Measurements from ENCODE around the gene TYRO3. TPM values are rescaled to one million over a fixed set of nuclear protein-coding genes. Genes with fewer than 3 reads are reported as not detected.
A peak's percentile ranks its signal among the peaks of the same experiment; 100 is the strongest.

Gene TYRO3
- total RNA-seq, 2 donors from 2014 or later, result 5.2 to 99.6 TPM

- no peaks in the 10 kb centered on the region for H3K27me3 ChIP-seq (replicated peaks; ENCODE audit: insufficient read depth)
- H3K9me3 ChIP-seq, result no peaks in the 10 kb centered on the region
- no peak for DNase-seq (ENCODE audit: low spot score)
- no peak overlapping the region for H3K4me3 ChIP-seq
- WGBS, result 71% methylated on average over 6 of the region's 6 CpGs
- H3K36me3 ChIP-seq, result no peaks in the 10 kb centered on the region
- intact Hi-C loops (cut with DNase I), result no loop called here
- H3K27ac ChIP-seq, result no peak overlapping the region
- H3K4me1 ChIP-seq (replicated peaks), result no peaks in the 10 kb centered on the region
- TF ChIP-seq POLR2A (IDR thresholded peaks at IDR 0.05), result no peak
- TF ChIP-seq POLR2AphosphoS5 (IDR thresholded peaks at IDR 0.05), result no peak
- TF ChIP-seq, protein P1, sequence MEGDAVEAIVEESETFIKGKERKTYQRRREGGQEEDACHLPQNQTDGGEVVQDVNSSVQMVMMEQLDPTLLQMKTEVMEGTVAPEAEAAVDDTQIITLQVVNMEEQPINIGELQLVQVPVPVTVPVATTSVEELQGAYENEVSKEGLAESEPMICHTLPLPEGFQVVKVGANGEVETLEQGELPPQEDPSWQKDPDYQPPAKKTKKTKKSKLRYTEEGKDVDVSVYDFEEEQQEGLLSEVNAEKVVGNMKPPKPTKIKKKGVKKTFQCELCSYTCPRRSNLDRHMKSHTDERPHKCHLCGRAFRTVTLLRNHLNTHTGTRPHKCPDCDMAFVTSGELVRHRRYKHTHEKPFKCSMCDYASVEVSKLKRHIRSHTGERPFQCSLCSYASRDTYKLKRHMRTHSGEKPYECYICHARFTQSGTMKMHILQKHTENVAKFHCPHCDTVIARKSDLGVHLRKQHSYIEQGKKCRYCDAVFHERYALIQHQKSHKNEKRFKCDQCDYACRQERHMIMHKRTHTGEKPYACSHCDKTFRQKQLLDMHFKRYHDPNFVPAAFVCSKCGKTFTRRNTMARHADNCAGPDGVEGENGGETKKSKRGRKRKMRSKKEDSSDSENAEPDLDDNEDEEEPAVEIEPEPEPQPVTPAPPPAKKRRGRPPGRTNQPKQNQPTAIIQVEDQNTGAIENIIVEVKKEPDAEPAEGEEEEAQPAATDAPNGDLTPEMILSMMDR (IDR thresholded peaks at IDR 0.05), result no peak
Observed at GRCh38 chr15:41575282-41575681, 16.3 kb downstream of the TYRO3 start.

DNA sequence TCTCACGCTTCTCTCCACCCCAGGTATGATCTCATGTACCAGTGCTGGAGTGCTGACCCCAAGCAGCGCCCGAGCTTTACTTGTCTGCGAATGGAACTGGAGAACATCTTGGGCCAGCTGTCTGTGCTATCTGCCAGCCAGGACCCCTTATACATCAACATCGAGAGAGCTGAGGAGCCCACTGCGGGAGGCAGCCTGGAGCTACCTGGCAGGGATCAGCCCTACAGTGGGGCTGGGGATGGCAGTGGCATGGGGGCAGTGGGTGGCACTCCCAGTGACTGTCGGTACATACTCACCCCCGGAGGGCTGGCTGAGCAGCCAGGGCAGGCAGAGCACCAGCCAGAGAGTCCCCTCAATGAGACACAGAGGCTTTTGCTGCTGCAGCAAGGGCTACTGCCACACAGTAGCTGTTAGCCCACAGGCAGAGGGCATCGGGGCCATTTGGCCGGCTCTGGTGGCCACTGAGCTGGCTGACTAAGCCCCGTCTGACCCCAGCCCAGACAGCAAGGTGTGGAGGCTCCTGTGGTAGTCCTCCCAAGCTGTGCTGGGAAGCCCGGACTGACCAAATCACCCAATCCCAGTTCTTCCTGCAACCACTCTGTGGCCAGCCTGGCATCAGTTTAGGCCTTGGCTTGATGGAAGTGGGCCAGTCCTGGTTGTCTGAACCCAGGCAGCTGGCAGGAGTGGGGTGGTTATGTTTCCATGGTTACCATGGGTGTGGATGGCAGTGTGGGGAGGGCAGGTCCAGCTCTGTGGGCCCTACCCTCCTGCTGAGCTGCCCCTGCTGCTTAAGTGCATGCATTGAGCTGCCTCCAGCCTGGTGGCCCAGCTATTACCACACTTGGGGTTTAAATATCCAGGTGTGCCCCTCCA is 19.1 kb downstream of the TYRO3 start:
- no peaks in the 10 kb centered on the region for H3K9me3 ChIP-seq
- H3K4me1 ChIP-seq (replicated peaks), result no peaks in the 10 kb centered on the region
- H3K27ac ChIP-seq, result no peak overlapping the region
- no peak for TF ChIP-seq POLR2AphosphoS5 (IDR thresholded peaks at IDR 0.05)
- no peak for TF ChIP-seq POLR2A (IDR thresholded peaks at IDR 0.05)
- TF ChIP-seq, protein P1 (IDR thresholded peaks at IDR 0.05), result no peak
- H3K27me3 ChIP-seq (replicated peaks; ENCODE audit: insufficient read depth), result no peaks in the 10 kb centered on the region
- intact Hi-C loops (cut with DNase I), result no loop called here
- no peak overlapping the region for H3K4me3 ChIP-seq
- no peak for DNase-seq (ENCODE audit: low spot score)
- 97% methylated on average over 12 of the region's 12 CpGs for WGBS
- no peaks in the 10 kb centered on the region for H3K36me3 ChIP-seq

DNA sequence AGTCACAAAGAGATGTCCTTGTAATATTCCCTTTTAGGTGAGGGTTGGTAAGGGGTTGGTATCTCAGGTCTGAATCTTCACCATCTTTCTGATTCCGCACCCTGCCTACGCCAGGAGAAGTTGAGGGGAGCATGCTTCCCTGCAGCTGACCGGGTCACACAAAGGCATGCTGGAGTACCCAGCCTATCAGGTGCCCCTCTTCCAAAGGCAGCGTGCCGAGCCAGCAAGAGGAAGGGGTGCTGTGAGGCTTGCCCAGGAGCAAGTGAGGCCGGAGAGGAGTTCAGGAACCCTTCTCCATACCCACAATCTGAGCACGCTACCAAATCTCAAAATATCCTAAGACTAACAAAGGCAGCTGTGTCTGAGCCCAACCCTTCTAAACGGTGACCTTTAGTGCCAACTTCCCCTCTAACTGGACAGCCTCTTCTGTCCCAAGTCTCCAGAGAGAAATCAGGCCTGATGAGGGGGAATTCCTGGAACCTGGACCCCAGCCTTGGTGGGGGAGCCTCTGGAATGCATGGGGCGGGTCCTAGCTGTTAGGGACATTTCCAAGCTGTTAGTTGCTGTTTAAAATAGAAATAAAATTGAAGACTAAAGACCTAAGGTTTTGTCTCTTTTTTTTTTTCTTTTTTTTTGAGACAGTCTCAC is 19.8 kb downstream of the TYRO3 start:
- Histone ChIP-seq H3K4me3 (no peak overlapping the region), H3K4me1 (replicated peaks) (no peaks in the 10 kb centered on the region), H3K27ac (no peak overlapping the region), H3K9me3 (no peaks in the 10 kb centered on the region), H3K27me3 (replicated peaks; ENCODE audit: insufficient read depth) (no peaks in the 10 kb centered on the region), H3K36me3 (no peaks in the 10 kb centered on the region)
- DNase-seq (ENCODE audit: low spot score), result no peak
- WGBS, result 80% methylated on average over 9 of the region's 9 CpGs
- TF ChIP-seq POLR2A (IDR thresholded peaks at IDR 0.05) (no peak), POLR2AphosphoS5 (IDR thresholded peaks at IDR 0.05) (no peak)
- TF ChIP-seq, protein P1 (IDR thresholded peaks at IDR 0.05), result no peak
- intact Hi-C loops (cut with DNase I), result no loop called here

- 41% methylated on average over 2 of the region's 2 CpGs for WGBS
- H3K4me3 ChIP-seq, result no peak overlapping the region
- DNase-seq (ENCODE audit: low spot score), result no peak
Observed at GRCh38 chr15:41581110-41581509, 22.1 kb downstream of the TYRO3 start.

More at GRCh38 chr15:41581110-41581509, 22.1 kb downstream of the TYRO3 start:
- Histone ChIP-seq H3K27ac (no peak overlapping the region), H3K4me1 (replicated peaks) (no peaks in the 10 kb centered on the region), H3K9me3 (no peaks in the 10 kb centered on the region), H3K27me3 (replicated peaks; ENCODE audit: insufficient read depth) (no peaks in the 10 kb centered on the region), H3K36me3 (no peaks in the 10 kb centered on the region)
- intact Hi-C loops (cut with DNase I), result no loop called here
- TF ChIP-seq POLR2A (IDR thresholded peaks at IDR 0.05), result no peak
- TF ChIP-seq POLR2AphosphoS5 (IDR thresholded peaks at IDR 0.05), result no peak
- TF ChIP-seq, protein P1 (IDR thresholded peaks at IDR 0.05), result peak in 2 of 4 experiments; percentile 18 to 31
